Measurements from ENCODE around the gene GGT5. TPM values are rescaled to one million over a fixed set of nuclear protein-coding genes. Genes with fewer than 3 reads are reported as not detected.

Gene GGT5
- total RNA-seq, 1 donor, result 7.2 TPM

- peak; percentile 69 for DNase-seq (ENCODE audit: insufficient read length, low spot score, missing footprints)
- no peak overlapping the region for H3K27ac ChIP-seq (ENCODE audit: low read depth, low read length)
- H3K9me3 ChIP-seq (ENCODE audit: low read depth, low read length), result no peaks in the 10 kb centered on the region
- no peaks in the 10 kb centered on the region for H3K79me2 ChIP-seq (ENCODE audit: insufficient read depth, low read length)
- no peaks in the 10 kb centered on the region for H3K27me3 ChIP-seq (ENCODE audit: insufficient read depth, low read length)
- H4K20me1 ChIP-seq (ENCODE audit: insufficient read depth, low read length), result no peaks in the 10 kb centered on the region
- no peak overlapping the region for H2AFZ ChIP-seq (ENCODE audit: low read length)
- H3K36me3 ChIP-seq (ENCODE audit: insufficient read depth, low read length), result peaks cover 4% of the 10 kb centered on the region
- TF ChIP-seq, protein P1, sequence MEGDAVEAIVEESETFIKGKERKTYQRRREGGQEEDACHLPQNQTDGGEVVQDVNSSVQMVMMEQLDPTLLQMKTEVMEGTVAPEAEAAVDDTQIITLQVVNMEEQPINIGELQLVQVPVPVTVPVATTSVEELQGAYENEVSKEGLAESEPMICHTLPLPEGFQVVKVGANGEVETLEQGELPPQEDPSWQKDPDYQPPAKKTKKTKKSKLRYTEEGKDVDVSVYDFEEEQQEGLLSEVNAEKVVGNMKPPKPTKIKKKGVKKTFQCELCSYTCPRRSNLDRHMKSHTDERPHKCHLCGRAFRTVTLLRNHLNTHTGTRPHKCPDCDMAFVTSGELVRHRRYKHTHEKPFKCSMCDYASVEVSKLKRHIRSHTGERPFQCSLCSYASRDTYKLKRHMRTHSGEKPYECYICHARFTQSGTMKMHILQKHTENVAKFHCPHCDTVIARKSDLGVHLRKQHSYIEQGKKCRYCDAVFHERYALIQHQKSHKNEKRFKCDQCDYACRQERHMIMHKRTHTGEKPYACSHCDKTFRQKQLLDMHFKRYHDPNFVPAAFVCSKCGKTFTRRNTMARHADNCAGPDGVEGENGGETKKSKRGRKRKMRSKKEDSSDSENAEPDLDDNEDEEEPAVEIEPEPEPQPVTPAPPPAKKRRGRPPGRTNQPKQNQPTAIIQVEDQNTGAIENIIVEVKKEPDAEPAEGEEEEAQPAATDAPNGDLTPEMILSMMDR (IDR thresholded peaks at IDR 0.05; ENCODE audit: extremely low read depth, low read depth, low read length), result no peak
- no peak overlapping the region for H3K4me2 ChIP-seq (ENCODE audit: insufficient read depth, low read length)
- no peaks in the 10 kb centered on the region for H3K4me1 ChIP-seq (ENCODE audit: insufficient read depth, low read length)
- no peak overlapping the region for H3K4me3 ChIP-seq (ENCODE audit: insufficient read depth, low read length)
Measured at GRCh38 chr22:24231706-24232105, 13.2 kb downstream of the GGT5 start.

DNA sequence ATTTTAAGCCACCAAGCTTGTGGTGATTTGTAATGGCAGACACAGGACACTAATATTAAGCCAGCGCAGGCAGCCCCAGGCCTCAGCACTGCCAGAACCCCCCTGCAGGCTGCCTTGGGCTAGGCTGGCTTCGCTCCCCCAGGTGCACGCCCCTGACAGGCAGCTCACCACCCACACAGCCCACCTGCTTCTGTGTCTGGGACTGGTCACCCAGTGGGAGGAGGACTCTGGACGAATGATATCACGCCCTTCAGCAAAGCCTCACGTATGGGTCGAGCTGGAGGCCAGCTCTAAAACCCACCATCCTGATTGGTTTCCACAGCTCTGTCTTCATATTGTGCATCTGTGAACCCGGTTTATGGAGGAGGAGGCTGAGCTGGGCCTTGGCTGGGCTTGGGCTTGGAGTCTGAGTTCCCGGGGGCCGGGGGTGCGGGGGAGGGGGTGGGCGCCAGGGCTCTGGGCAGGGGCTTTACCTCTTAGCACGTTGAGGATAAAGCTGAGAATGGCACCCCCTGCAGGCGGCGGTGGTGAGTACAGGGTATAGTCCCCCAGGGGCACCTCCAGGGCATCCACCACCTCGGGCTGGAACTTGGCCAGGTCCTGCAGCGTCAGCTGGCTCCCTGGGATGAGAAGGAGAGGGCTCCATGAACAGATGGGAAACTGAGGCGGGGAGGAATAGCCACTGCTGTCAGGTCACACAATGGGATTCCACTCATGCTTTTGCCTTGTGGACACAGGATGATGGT, 13.8 kb downstream of the GGT5 start:
- TF ChIP-seq, protein P1 (IDR thresholded peaks at IDR 0.05; ENCODE audit: extremely low read depth, low read depth, low read length), result peak; percentile 24
- peak; percentile 71 for DNase-seq (ENCODE audit: insufficient read length, low spot score, missing footprints)
- H3K4me2 ChIP-seq (ENCODE audit: insufficient read depth, low read length), result no peak overlapping the region

GRCh38 chr22:24225951-24226350, 18.9 kb downstream of the GGT5 start:
- peaks cover 4% of the 10 kb centered on the region for H3K9me3 ChIP-seq (ENCODE audit: low read depth, low read length)
- H3K4me2 ChIP-seq (ENCODE audit: insufficient read depth, low read length), result no peak overlapping the region
- H4K20me1 ChIP-seq (ENCODE audit: insufficient read depth, low read length), result no peaks in the 10 kb centered on the region
- H3K79me2 ChIP-seq (ENCODE audit: insufficient read depth, low read length), result no peaks in the 10 kb centered on the region
- H3K27me3 ChIP-seq (ENCODE audit: insufficient read depth, low read length), result no peaks in the 10 kb centered on the region
- H3K27ac ChIP-seq (ENCODE audit: low read depth, low read length), result no peak overlapping the region
- H3K36me3 ChIP-seq (ENCODE audit: insufficient read depth, low read length), result peaks cover 29% of the 10 kb centered on the region
- no peak overlapping the region for H2AFZ ChIP-seq (ENCODE audit: low read length)
- TF ChIP-seq, protein P1 (IDR thresholded peaks at IDR 0.05; ENCODE audit: extremely low read depth, low read depth, low read length), result no peak
- H3K4me3 ChIP-seq (ENCODE audit: insufficient read depth, low read length), result no peak overlapping the region
- no peaks in the 10 kb centered on the region for H3K4me1 ChIP-seq (ENCODE audit: insufficient read depth, low read length)
- peak; percentile 49 for DNase-seq (ENCODE audit: insufficient read length, low spot score, missing footprints)

More for the DNA sequence above, 13.8 kb downstream of the GGT5 start:
- Histone ChIP-seq H4K20me1 (ENCODE audit: insufficient read depth, low read length) (no peaks in the 10 kb centered on the region), H3K4me3 (ENCODE audit: insufficient read depth, low read length) (no peak overlapping the region), H2AFZ (ENCODE audit: low read length) (no peak overlapping the region), H3K27me3 (ENCODE audit: insufficient read depth, low read length) (no peaks in the 10 kb centered on the region), H3K4me1 (ENCODE audit: insufficient read depth, low read length) (no peaks in the 10 kb centered on the region), H3K27ac (ENCODE audit: low read depth, low read length) (no peak overlapping the region), H3K79me2 (ENCODE audit: insufficient read depth, low read length) (no peaks in the 10 kb centered on the region), H3K9me3 (ENCODE audit: low read depth, low read length) (no peaks in the 10 kb centered on the region), H3K36me3 (ENCODE audit: insufficient read depth, low read length) (peaks cover 8% of the 10 kb centered on the region)

GRCh38 chr22:24225044-24225601, 19.8 kb downstream of the GGT5 start:
- peaks cover 4% of the 10 kb centered on the region for H3K9me3 ChIP-seq (ENCODE audit: low read depth, low read length)

More at GRCh38 chr22:24225044-24225601, 19.8 kb downstream of the GGT5 start:
- Histone ChIP-seq H3K4me3 (ENCODE audit: insufficient read depth, low read length) (no peak overlapping the region), H3K27ac (ENCODE audit: low read depth, low read length) (no peak overlapping the region), H3K4me2 (ENCODE audit: insufficient read depth, low read length) (no peak overlapping the region), H3K4me1 (ENCODE audit: insufficient read depth, low read length) (no peaks in the 10 kb centered on the region), H3K79me2 (ENCODE audit: insufficient read depth, low read length) (no peaks in the 10 kb centered on the region), H3K27me3 (ENCODE audit: insufficient read depth, low read length) (no peaks in the 10 kb centered on the region), H3K36me3 (ENCODE audit: insufficient read depth, low read length) (peaks cover 32% of the 10 kb centered on the region), H2AFZ (ENCODE audit: low read length) (no peak overlapping the region), H4K20me1 (ENCODE audit: insufficient read depth, low read length) (no peaks in the 10 kb centered on the region)
- TF ChIP-seq, protein P1 (IDR thresholded peaks at IDR 0.05; ENCODE audit: extremely low read depth, low read depth, low read length), result no peak
- peak; percentile 72 for DNase-seq (ENCODE audit: insufficient read length, low spot score, missing footprints)
